ENCODE results near the gene VWA3A.

VWA3A gene

GRCh38 chr16:22198547-22199293, 106.4 kb downstream of the VWA3A start:
- DNase-seq (ENCODE audit: low read depth, low spot score), result no peak

- DNase-seq (ENCODE audit: low read depth, low spot score), result no peak
Measured at GRCh38 chr16:22202261-22202637, 109.9 kb downstream of the VWA3A start.

- no peak for DNase-seq (ENCODE audit: low read depth, low spot score)
Measured at GRCh38 chr16:22203091-22203490, 110.8 kb downstream of the VWA3A start.

- no peak for DNase-seq (ENCODE audit: low read depth, low spot score)
Measured at GRCh38 chr16:22204091-22204655, 111.8 kb downstream of the VWA3A start.

- DNase-seq (ENCODE audit: low read depth, low spot score), result no peak
Measured at GRCh38 chr16:22205577-22206012, 113.3 kb downstream of the VWA3A start.

- DNase-seq (ENCODE audit: low read depth, low spot score), result peak; percentile 98
Measured at GRCh38 chr16:22206013-22206841, 113.9 kb downstream of the VWA3A start, which contains the start of gene EEF2K. TSS of gene EEF2K (plus strand) at chr16:22206278. CDS start at chr16:22225730, 19,452 bp downstream.

Measured in astrocyte of the hippocampus (primary cell).